22Rv1 (cell line): Measurements from ENCODE around the gene SLIT1.

Source experiments
- H3K27ac ChIP-seq: fragments of 450-650 bp; 2 replicates; pipeline ENCODE4 v1.5.1; 2017
- CTCF ChIP-seq: fragments of 450-650 bp; IDR thresholded peaks from 2 replicates; pipeline ENCODE4 v1.5.1; 2017; ENCODE audit warnings: mild to moderate bottlenecking
- ZFX ChIP-seq: fragments of 450-650 bp; IDR thresholded peaks from 2 replicates; pipeline ENCODE4 v1.6.1; 2017; ENCODE audit warnings: antibody characterized with exemption, borderline replicate concordance

The SLIT1 gene

GRCh38 chr10:97204826-97205679, 19.3 kb upstream of the SLIT1 start:
- no peak overlapping the region for H3K27ac ChIP-seq
- TF ChIP-seq ZFX (no peak), CTCF (no peak)

GRCh38 chr10:97203220-97203619, 17.5 kb upstream of the SLIT1 start:
- H3K27ac ChIP-seq, result no peak overlapping the region
- TF ChIP-seq ZFX, result no peak
- no peak for TF ChIP-seq CTCF

GRCh38 chr10:97200616-97201015, 14.9 kb upstream of the SLIT1 start:
- no peak overlapping the region for H3K27ac ChIP-seq
- TF ChIP-seq ZFX (no peak), CTCF (no peak)

GRCh38 chr10:97199152-97199551, 13.4 kb upstream of the SLIT1 start:
- no peak overlapping the region for H3K27ac ChIP-seq

GRCh38 chr10:97197030-97197500, 11.3 kb upstream of the SLIT1 start:
- peak overlapping the region; percentile 64 for H3K27ac ChIP-seq

More at GRCh38 chr10:97199152-97199551, 13.4 kb upstream of the SLIT1 start:
- TF ChIP-seq ZFX (no peak), CTCF (no peak)

GRCh38 chr10:97196223-97197029, 10.7 kb upstream of the SLIT1 start:
- TF ChIP-seq ZFX (no peak), CTCF (peak; percentile 83)
- peak overlapping the region; percentile 64 for H3K27ac ChIP-seq

More at GRCh38 chr10:97197030-97197500, 11.3 kb upstream of the SLIT1 start:
- TF ChIP-seq ZFX (no peak), CTCF (no peak)

- TF ChIP-seq CTCF, result no peak
- no peak for TF ChIP-seq ZFX
- peak overlapping the region; percentile 64; the same call in 1 of the 2 replicates for H3K27ac ChIP-seq
Measured at GRCh38 chr10:97195706-97196222, 10.0 kb upstream of the SLIT1 start.
